Activated CD4-positive, CD25-positive, alpha-beta regulatory T cell treated with anti-CD3 and anti-CD28 coated beads, Interleukin-2, amount 50 U/mL, for 72 hours (primary cell): ENCODE measurements around the gene COTL1.
A peak's percentile ranks its signal among the peaks of the same experiment; 100 is the strongest.

Source experiments
- DNase-seq: peaks from one replicate; pipeline ENCODE4 v3.0.0; 2021

Gene COTL1

GRCh38 chr16:84617791-84618580 is at the start of gene COTL1:
Gene COTL1, minus strand, starts transcription at chr16:84618078. Its CDS starts 164 bp downstream, at chr16:84617914.
- DNase-seq: peak; percentile 90

DNA sequence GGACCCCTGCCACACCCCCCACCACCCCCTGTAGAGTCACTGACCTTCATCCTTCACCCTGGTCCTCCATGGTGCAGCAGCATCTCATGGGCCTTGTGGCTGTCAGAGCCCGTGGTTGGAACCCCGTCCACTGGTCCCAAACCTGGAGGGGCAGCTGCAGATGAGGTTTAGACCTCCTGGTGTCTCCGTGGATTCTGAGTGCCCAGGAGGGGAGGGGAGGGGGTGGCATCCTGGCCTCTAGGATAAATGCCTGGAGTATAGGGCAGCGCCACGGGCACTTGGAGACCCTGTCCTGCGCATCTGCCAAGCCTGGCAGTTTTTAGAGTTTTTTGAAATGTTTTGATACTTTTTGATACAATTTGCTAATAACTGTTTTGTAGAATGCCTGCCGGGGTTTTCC is 48.0 kb upstream of the COTL1 start:
- DNase-seq: no peak

- DNase-seq: no peak
Observed at GRCh38 chr16:84665359-84665758, 47.5 kb upstream of the COTL1 start.

DNA sequence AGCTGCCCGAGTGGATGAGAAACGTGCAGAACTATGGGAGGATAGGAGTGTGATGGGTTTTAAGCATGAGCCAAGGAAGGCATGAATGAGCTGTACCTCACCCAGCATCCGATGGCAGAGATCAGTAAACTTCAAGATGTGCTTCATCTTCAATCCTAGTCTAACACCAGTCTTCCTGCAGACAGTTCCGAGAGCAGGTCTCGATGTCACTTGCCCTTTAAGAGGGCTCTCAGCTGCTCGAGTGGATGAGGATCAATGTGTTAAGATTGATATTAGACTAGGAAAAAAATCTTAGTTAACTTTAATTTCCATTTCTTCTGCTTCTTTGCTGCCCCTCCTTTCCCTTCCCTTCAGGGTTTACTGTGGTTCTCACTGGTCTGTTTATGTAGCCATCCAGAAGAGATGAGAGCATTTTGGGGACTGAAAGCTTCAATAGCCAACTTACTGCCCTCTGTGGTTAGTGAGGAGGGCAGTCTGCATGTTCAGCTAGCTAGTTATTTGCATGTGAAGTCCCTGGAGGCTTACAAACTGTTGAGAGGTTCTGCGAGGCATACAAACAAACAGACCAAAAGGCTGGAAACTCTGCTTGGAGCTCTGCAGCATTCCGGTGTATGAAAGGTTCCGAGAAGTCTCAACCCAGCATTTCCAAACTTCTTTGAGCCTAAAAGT is 45.7 kb upstream of the COTL1 start:
- DNase-seq: no peak

GRCh38 chr16:84662471-84662870 is 44.6 kb upstream of the COTL1 start:
- DNase-seq: no peak

DNA sequence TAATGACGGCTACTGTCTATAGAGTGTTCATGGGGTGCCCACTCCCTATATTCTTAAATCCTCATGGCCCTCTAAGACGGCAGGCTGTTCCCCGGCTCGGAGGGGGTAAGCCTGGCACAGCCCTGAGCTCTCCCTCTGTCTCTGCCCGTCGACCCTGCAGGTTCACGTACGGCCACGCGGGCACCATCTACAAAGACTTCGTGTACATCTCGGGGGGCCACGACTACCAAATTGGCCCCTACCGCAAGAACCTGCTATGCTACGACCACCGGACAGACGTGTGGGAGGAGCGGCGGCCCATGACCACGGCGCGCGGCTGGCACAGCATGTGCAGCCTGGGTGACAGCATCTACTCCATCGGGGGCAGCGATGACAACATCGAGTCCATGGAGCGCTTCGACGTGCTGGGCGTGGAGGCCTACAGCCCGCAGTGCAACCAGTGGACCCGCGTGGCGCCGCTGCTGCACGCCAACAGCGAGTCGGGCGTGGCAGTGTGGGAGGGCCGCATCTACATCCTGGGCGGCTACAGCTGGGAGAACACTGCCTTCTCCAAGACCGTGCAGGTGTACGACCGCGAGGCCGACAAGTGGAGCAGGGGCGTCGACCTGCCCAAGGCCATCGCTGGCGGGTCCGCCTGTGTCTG is 43.7 kb upstream of the COTL1 start:
- no peak for DNase-seq

GRCh38 chr16:84660973-84661372 is 43.1 kb upstream of the COTL1 start:
- DNase-seq: no peak

DNA sequence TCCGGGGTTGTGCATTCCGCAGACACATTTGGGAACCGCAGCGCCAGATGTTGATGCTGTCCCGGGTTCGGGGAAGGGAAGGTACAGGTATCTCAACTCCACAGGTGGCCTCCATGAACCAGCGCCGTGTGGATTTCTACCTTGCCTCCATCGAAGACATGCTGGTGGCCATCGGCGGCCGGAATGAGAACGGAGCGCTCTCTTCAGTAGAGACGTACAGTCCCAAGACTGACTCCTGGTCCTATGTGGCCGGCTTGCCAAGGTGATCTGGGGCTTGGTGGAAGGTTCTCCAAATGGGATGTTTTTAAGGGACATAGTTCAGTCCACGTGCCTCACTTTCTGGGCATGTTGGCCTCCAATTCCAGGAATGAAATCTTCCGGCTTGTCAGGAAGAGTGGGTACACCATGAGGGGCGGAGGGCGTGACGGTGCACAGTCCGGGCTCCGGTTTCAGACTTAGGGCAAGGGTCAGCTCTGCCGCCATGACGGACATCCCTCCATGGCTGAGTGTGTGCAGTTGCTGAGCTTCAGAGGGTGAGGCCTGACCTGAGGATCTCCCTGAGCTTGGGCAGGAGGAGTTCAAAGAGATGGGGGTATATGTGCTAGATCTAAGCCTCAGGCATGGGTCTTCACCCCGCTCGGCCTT is 41.9 kb upstream of the COTL1 start:
- no peak for DNase-seq

GRCh38 chr16:84658690-84659089 is 40.8 kb upstream of the COTL1 start:
- no peak for DNase-seq

- no peak for DNase-seq
Observed at GRCh38 chr16:84657229-84657837, 39.5 kb upstream of the COTL1 start.

GRCh38 chr16:84656649-84657048 is 38.8 kb upstream of the COTL1 start:
- no peak for DNase-seq

DNA sequence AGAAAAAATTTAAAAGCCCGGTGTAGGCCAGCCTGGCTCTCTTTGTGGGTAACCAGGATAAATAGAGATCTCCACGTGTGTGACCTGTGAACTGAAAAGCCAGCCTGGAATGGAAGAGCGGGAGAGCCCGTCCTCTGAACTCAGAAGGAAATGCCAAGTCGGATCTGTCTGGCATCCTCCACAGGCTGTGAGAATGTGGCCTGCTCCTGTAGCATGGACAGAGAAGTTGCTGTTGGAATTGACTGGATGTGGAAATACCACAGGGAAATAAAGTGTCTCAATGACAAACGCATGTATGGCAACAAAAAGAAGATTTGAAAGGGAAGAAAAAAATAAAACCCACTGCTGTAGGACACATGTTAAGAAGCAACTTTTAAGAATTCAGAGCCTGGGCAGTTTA is 37.1 kb upstream of the COTL1 start:
- DNase-seq: no peak

DNA sequence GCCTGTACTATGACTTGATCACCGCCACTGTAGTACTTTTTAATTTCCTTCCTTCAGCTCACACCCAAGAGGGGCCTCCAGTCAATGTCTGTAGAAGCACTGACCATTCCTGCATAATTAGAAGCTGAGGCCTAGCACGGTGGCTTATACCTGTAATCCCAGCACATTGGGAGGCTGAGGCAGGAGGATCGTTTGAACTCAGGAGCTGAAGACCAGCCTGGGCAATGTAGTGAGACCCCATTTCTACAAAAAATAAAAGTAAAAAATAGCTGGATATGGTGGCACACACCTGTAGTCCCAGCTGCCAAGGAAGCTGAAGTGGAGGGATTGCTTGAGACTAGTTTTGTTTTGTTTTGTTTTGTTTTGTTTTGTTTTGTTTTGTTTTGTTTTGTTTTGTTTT is 36.4 kb upstream of the COTL1 start:
- no peak for DNase-seq

- no peak for DNase-seq
Observed at GRCh38 chr16:84652566-84652965, 34.7 kb upstream of the COTL1 start.

GRCh38 chr16:84650062-84650991 is 32.4 kb upstream of the COTL1 start:
- no peak for DNase-seq

GRCh38 chr16:84649511-84649861 is 31.6 kb upstream of the COTL1 start:
- no peak for DNase-seq

GRCh38 chr16:84648595-84649510 is 31.0 kb upstream of the COTL1 start:
- peak; percentile 67 for DNase-seq

DNA sequence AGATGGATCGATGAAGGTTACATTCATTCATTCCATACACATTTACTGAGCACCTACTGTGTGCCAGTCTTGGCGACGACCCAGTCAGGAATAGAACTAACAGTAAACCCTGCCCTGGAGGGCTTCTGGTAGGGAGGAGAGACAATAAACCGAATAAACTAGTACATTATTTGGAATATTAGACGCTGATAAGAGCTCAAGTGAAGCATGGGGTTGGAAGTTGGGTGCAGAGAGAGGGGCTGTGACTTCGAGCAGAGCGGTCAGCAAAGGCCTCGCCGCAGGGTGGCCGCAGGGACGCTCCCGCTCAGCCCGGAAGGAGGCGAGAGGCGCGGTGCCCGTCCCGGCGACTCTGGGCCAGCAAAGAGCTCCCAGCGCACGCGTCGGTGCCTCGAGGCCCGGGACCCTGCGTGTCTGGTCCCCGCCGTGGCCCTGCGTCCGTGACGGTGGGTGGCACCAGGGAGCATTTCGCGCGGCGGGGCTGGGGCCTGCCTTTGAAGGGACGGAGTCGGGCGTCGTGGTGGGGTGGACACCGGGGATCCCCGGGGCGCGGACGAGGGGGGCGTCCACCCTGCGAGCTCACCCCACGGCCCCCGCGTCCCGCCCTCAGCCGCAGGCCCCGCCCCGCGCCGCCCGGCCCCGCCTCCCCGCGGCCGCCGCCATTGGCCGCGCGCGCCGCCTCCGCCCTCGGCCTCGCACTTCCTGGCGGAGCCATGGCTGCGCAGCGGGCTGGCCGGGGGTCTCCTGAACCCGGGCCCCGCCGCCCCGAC is 30.1 kb upstream of the COTL1 start, which contains the start of gene KLHL36:
KLHL36 (plus strand) TSS at position 684 of the 767 bp plus-strand sequence. CDS start 2,357 bp downstream, outside the sequence.
- DNase-seq: peak; percentile 84

DNA sequence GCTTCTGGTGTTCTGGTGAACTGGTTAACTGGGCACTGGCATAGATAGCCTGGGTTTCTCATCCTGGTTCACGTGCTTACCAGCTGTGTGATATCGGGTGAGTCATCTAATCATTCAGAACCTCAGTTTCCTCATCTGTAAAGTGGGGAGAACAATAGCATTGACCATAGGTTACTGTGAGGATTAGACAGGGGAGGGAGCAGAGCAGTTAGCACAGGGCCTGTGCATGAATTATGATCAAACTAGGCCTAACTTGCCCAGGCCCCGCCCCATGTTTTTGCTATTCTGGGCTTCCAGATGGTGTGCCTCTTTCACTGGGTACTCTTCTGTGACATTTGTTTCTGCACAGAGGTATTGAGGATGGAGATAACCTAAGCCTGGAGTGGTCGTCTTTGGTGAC is 25.8 kb upstream of the COTL1 start:
- DNase-seq: no peak

DNA sequence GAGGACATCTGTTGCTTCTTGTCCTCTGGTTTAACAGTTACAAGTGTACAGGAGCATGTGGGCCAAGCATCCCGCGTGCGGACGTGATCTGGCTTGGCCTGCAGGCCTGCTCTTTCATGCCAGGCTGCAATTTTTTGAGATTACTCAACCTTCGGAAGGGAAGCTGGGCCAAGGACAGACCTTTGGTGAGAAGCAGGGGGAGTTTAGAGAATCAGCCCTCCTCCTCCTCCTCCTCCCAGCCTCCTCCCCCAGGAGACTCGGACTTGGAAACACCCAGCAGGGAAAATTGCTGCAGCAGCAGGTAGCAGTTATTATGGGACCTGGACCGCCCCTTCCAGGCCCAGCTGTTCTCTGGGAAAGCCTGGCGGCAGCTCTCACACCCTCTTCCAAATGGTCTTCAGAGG is 25.3 kb upstream of the COTL1 start:
- DNase-seq: no peak
